Activated CD4-positive, alpha-beta memory T cell treated with anti-CD3 and anti-CD28 coated beads for 36 hours (primary cell): ENCODE results near the gene XPNPEP2. TPM values are rescaled to one million over a fixed set of nuclear protein-coding genes. Genes with fewer than 3 reads are reported as not detected.
A peak's percentile ranks its signal among the peaks of the same experiment; 100 is the strongest.

Source experiments
- CTCF ChIA-PET: fragments of 350-600 bp; sonication (Branson Sonifier 250); formaldehyde crosslinking; loops from one replicate; lab custom pipeline; 2021; ENCODE audit warnings: antibody characterized with exemption, inconsistent platforms; lab: Charles Lee
- POLR2A ChIA-PET: fragments of 350-600 bp; sonication (Branson Sonifier 250); formaldehyde crosslinking; loops from one replicate; lab custom pipeline; 2021; ENCODE audit warnings: antibody characterized with exemption; lab: Charles Lee
- DNase-seq: peaks from one replicate; pipeline ENCODE4 v3.0.0-alpha.2; 2020
- H3K27ac Mint-ChIP-seq: one replicate; pipeline ENCODE4 v1.8.0; 2021; ENCODE audit warnings: mixed read lengths
- H3K27me3 Mint-ChIP-seq: one replicate; pipeline ENCODE4 v1.8.0; 2021; ENCODE audit warnings: mixed read lengths
- H3K36me3 Mint-ChIP-seq: one replicate; pipeline ENCODE4 v1.8.0; 2021; ENCODE audit warnings: mixed read lengths
- H3K4me1 Mint-ChIP-seq: one replicate; pipeline ENCODE4 v1.8.0; 2021; ENCODE audit warnings: low read depth, mixed read lengths
- H3K4me3 Mint-ChIP-seq: one replicate; pipeline ENCODE4 v1.8.0; 2021; ENCODE audit warnings: mild to moderate bottlenecking, mixed read lengths
- H3K9me3 Mint-ChIP-seq: one replicate; pipeline ENCODE4 v1.8.0; 2021; ENCODE audit warnings: mixed read lengths
- intact Hi-C: fragments of 100-400 bp; cut with micrococcal nuclease; formaldehyde crosslinking; loops from one replicate; pipeline ENCODE4 v1.15.1; 2023
- total RNA-seq, 2 experiments: library from RNA; stranded (reverse); gene quantifications; one replicate each; pipeline ENCODE4 v1.2.3, GENCODE V29; 2021

XPNPEP2 gene
- total RNA-seq, 2 experiments from 2014 or later: 0.80 to 0.93 TPM

GRCh38 chrX:129721414-129721813, 17.4 kb upstream of the XPNPEP2 start:
- Mint-ChIP-seq H3K27me3 (no peaks in the 10 kb centered on the region), H3K36me3 (no peaks in the 10 kb centered on the region), H3K4me3 (no peak overlapping the region), H3K4me1 (peaks cover 14% of the 10 kb centered on the region), H3K27ac (no peak overlapping the region), H3K9me3 (no peaks in the 10 kb centered on the region)
- CTCF ChIA-PET: no interaction called here
- POLR2A ChIA-PET: no interaction called here
- no peak for DNase-seq
- intact Hi-C loops: no loop called here

GRCh38 chrX:129721870-129722269, 16.9 kb upstream of the XPNPEP2 start:
- Mint-ChIP-seq H3K4me3 (no peak overlapping the region), H3K4me1 (peaks cover 17% of the 10 kb centered on the region), H3K27me3 (no peaks in the 10 kb centered on the region), H3K9me3 (no peaks in the 10 kb centered on the region), H3K27ac (no peak overlapping the region), H3K36me3 (no peaks in the 10 kb centered on the region)
- intact Hi-C loops: no loop called here
- ChIA-PET CTCF (no interaction called here), POLR2A (no interaction called here)
- DNase-seq: no peak

GRCh38 chrX:129723511-129723910, 15.3 kb upstream of the XPNPEP2 start:
- H3K4me1 Mint-ChIP-seq: peaks cover 20% of the 10 kb centered on the region
- H3K36me3 Mint-ChIP-seq: no peaks in the 10 kb centered on the region
- H3K9me3 Mint-ChIP-seq: no peaks in the 10 kb centered on the region
- intact Hi-C loops: no loop called here
- ChIA-PET POLR2A (no interaction called here), CTCF (interaction anchor here (6.0 kb wide), 1 partner anchor 85 kb away, joined by 70 read pairs; no protein-coding TSS in a partner anchor)
- no peak for DNase-seq
- no peak overlapping the region for H3K27ac Mint-ChIP-seq
- no peaks in the 10 kb centered on the region for H3K27me3 Mint-ChIP-seq
- H3K4me3 Mint-ChIP-seq: no peak overlapping the region

- Mint-ChIP-seq H3K4me1 (peaks cover 20% of the 10 kb centered on the region), H3K27me3 (no peaks in the 10 kb centered on the region), H3K9me3 (no peaks in the 10 kb centered on the region), H3K27ac (no peak overlapping the region), H3K4me3 (no peak overlapping the region), H3K36me3 (no peaks in the 10 kb centered on the region)
- intact Hi-C loops: loop anchor here (5.0 kb wide), 1 partner anchor 67 kb away; no protein-coding TSS in a partner anchor
- POLR2A ChIA-PET: no interaction called here
- DNase-seq: no peak
- CTCF ChIA-PET: interaction anchor here (6.0 kb wide), 1 partner anchor 87 kb away, joined by 70 read pairs; no protein-coding TSS in a partner anchor
These were observed 14.0 kb upstream of the XPNPEP2 start for GRCh38 chrX:129724754-129725153.

GRCh38 chrX:129726307-129727111, 12.3 kb upstream of the XPNPEP2 start:
- Mint-ChIP-seq H3K9me3 (no peaks in the 10 kb centered on the region), H3K4me1 (peaks cover 31% of the 10 kb centered on the region), H3K27me3 (no peaks in the 10 kb centered on the region), H3K27ac (no peak overlapping the region), H3K36me3 (no peaks in the 10 kb centered on the region), H3K4me3 (no peak overlapping the region)
- ChIA-PET POLR2A (no interaction called here), CTCF (interaction anchor here (0.7 to 6.0 kb wide), 21 partner anchors 9 to 334 kb away, joined by 3 to 70 read pairs (median 6); partner anchors contain the start of genes APLN and UTP14A)
- intact Hi-C loops: loop anchor here (1.0 to 5.0 kb wide), 3 partner anchors 69 to 119 kb away; no protein-coding TSS in a partner anchor
- peak; percentile 52 for DNase-seq

- H3K4me1 Mint-ChIP-seq: peaks cover 25% of the 10 kb centered on the region
- intact Hi-C loops: loop anchor here (5.0 kb wide), 1 partner anchor 71 kb away; no protein-coding TSS in a partner anchor
- no peak overlapping the region for H3K4me3 Mint-ChIP-seq
- CTCF ChIA-PET: interaction anchor here (6.0 kb wide), 1 partner anchor 90 kb away, joined by 70 read pairs; no protein-coding TSS in a partner anchor
- H3K27me3 Mint-ChIP-seq: no peaks in the 10 kb centered on the region
- POLR2A ChIA-PET: no interaction called here
- no peak overlapping the region for H3K27ac Mint-ChIP-seq
- DNase-seq: no peak
- H3K36me3 Mint-ChIP-seq: no peaks in the 10 kb centered on the region
- H3K9me3 Mint-ChIP-seq: no peaks in the 10 kb centered on the region
These were observed 10.7 kb upstream of the XPNPEP2 start for GRCh38 chrX:129728061-129728460.

- ChIA-PET CTCF (no interaction called here), POLR2A (no interaction called here)
- no peaks in the 10 kb centered on the region for H3K27me3 Mint-ChIP-seq
- no peak overlapping the region for H3K4me3 Mint-ChIP-seq
- no peak overlapping the region for H3K27ac Mint-ChIP-seq
- H3K36me3 Mint-ChIP-seq: no peaks in the 10 kb centered on the region
- intact Hi-C loops: no loop called here
- H3K4me1 Mint-ChIP-seq: peaks cover 24% of the 10 kb centered on the region
- H3K9me3 Mint-ChIP-seq: no peaks in the 10 kb centered on the region
- no peak for DNase-seq
These were observed 7.6 kb upstream of the XPNPEP2 start for GRCh38 chrX:129731228-129731627.

GRCh38 chrX:129732857-129733256, 5.9 kb upstream of the XPNPEP2 start:
- no peaks in the 10 kb centered on the region for H3K9me3 Mint-ChIP-seq
- H3K4me1 Mint-ChIP-seq: peaks cover 25% of the 10 kb centered on the region
- H3K4me3 Mint-ChIP-seq: no peak overlapping the region
- DNase-seq: no peak
- intact Hi-C loops: no loop called here
- ChIA-PET CTCF (no interaction called here), POLR2A (no interaction called here)
- no peak overlapping the region for H3K27ac Mint-ChIP-seq
- H3K27me3 Mint-ChIP-seq: no peaks in the 10 kb centered on the region
- H3K36me3 Mint-ChIP-seq: no peaks in the 10 kb centered on the region

- ChIA-PET POLR2A (no interaction called here), CTCF (no interaction called here)
- Mint-ChIP-seq H3K27me3 (no peaks in the 10 kb centered on the region), H3K9me3 (no peaks in the 10 kb centered on the region), H3K36me3 (no peaks in the 10 kb centered on the region), H3K4me3 (no peak overlapping the region), H3K4me1 (peaks cover 29% of the 10 kb centered on the region), H3K27ac (no peak overlapping the region)
- intact Hi-C loops: no loop called here
- no peak for DNase-seq
These were observed 5.4 kb upstream of the XPNPEP2 start for GRCh38 chrX:129733335-129733734.

- H3K9me3 Mint-ChIP-seq: no peaks in the 10 kb centered on the region
- DNase-seq: no peak
These were observed 2.3 kb upstream of the XPNPEP2 start for GRCh38 chrX:129736491-129736890.

GRCh38 chrX:129737916-129738315, 863 bp upstream of the XPNPEP2 start:
- no peaks in the 10 kb centered on the region for H3K27me3 Mint-ChIP-seq
- CTCF ChIA-PET: interaction anchor here (1.0 kb wide), 1 partner anchor 11 kb away, joined by 7 read pairs; no protein-coding TSS in a partner anchor
- no peaks in the 10 kb centered on the region for H3K36me3 Mint-ChIP-seq
- intact Hi-C loops: no loop called here
- H3K4me3 Mint-ChIP-seq: no peak overlapping the region
- POLR2A ChIA-PET: interaction anchor here (0.6 kb wide), 1 partner anchor 34 kb away, joined by 5 read pairs; no protein-coding TSS in a partner anchor
- DNase-seq: no peak
- H3K4me1 Mint-ChIP-seq: peaks cover 21% of the 10 kb centered on the region
- no peak overlapping the region for H3K27ac Mint-ChIP-seq
- no peaks in the 10 kb centered on the region for H3K9me3 Mint-ChIP-seq

More at GRCh38 chrX:129736491-129736890, 2.3 kb upstream of the XPNPEP2 start:
- POLR2A ChIA-PET: interaction anchor here (0.6 to 0.8 kb wide), 3 partner anchors 34 to 170 kb away, joined by 3 read pairs; no protein-coding TSS in a partner anchor
- peaks cover 18% of the 10 kb centered on the region for H3K4me1 Mint-ChIP-seq
- H3K4me3 Mint-ChIP-seq: no peak overlapping the region
- intact Hi-C loops: no loop called here
- no peaks in the 10 kb centered on the region for H3K27me3 Mint-ChIP-seq
- no peaks in the 10 kb centered on the region for H3K36me3 Mint-ChIP-seq
- CTCF ChIA-PET: interaction anchor here (1.2 to 2.5 kb wide), 4 partner anchors 10 to 100 kb away, joined by 3 to 12 read pairs (median 3); no protein-coding TSS in a partner anchor
- peak overlapping the region; percentile 3 for H3K27ac Mint-ChIP-seq

GRCh38 chrX:129739578-129739977, 799 bp downstream of the XPNPEP2 start:
- Mint-ChIP-seq H3K4me3 (no peak overlapping the region), H3K9me3 (no peaks in the 10 kb centered on the region), H3K27ac (no peak overlapping the region), H3K4me1 (peaks cover 33% of the 10 kb centered on the region), H3K27me3 (no peaks in the 10 kb centered on the region), H3K36me3 (no peaks in the 10 kb centered on the region)
- ChIA-PET POLR2A (no interaction called here), CTCF (no interaction called here)
- intact Hi-C loops: no loop called here
- no peak for DNase-seq
